H1 (cell line): ENCODE data around the gene TSC1.

Source experiments
- EP300 ChIP-seq, 2 experiments: IDR thresholded peaks; 1 replicate in 1 of 2; 2 replicates in 1 of 2; pipeline ENCODE4 v1.6.1; 2011 to 2012; ENCODE audit warnings: low read depth in 2 of 2, low read length in 2 of 2, mild to moderate bottlenecking in 2 of 2, borderline replicate concordance in 1 of 2, inconsistent platforms in 1 of 2, moderate library complexity in 1 of 2
- POLR2AphosphoS5 ChIP-seq: IDR thresholded peaks from 2 replicates; pipeline ENCODE4 v1.6.1; 2011; ENCODE audit warnings: low read depth, low read length
- TCF12 ChIP-seq: IDR thresholded peaks from 2 replicates; pipeline ENCODE4 v1.6.1; 2011; ENCODE audit warnings: low read depth, mild to moderate bottlenecking, low read length
- TF ChIP-seq, protein P1 (sequence below), 3 experiments: IDR thresholded peaks; 1 replicate in 2 of 3; 2 replicates in 1 of 3; pipeline versions ENCODE4 v1.5.1 to v1.6.1; 2011; ENCODE audit warnings: low read length in 3 of 3, mild to moderate bottlenecking in 3 of 3, inconsistent platforms in 2 of 3, low read depth in 1 of 3, moderate library complexity in 1 of 3; ENCODE audit not compliant: insufficient read depth in 1 of 3; ENCODE audit errors: control extremely low read depth in 1 of 3

DNA sequence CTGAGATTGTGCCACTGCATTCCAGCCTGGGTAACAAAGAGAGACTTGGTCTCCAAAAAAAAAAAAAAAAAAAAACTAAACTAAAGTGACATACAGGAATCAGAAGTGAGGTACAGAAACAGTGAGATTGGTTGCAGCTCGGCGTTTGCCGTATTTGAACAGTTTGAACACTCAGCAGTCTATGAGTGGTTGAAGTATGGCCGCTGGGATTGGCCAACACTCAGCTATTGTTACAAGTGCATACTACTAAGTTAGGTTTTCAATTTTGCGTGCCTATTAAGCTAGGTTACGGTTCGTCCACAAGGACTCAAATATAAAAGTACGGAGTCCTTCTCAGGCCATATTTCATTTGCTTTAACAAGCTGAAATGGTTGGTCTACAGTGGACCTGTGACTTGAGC lies 3.3 kb upstream of the TSC1 start:
- TF ChIP-seq, protein P1, sequence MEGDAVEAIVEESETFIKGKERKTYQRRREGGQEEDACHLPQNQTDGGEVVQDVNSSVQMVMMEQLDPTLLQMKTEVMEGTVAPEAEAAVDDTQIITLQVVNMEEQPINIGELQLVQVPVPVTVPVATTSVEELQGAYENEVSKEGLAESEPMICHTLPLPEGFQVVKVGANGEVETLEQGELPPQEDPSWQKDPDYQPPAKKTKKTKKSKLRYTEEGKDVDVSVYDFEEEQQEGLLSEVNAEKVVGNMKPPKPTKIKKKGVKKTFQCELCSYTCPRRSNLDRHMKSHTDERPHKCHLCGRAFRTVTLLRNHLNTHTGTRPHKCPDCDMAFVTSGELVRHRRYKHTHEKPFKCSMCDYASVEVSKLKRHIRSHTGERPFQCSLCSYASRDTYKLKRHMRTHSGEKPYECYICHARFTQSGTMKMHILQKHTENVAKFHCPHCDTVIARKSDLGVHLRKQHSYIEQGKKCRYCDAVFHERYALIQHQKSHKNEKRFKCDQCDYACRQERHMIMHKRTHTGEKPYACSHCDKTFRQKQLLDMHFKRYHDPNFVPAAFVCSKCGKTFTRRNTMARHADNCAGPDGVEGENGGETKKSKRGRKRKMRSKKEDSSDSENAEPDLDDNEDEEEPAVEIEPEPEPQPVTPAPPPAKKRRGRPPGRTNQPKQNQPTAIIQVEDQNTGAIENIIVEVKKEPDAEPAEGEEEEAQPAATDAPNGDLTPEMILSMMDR (IDR thresholded peaks at IDR 0.05; ENCODE audit: control extremely low read depth in 1 of 3, insufficient read depth in 1 of 3, low read depth in 1 of 3, low read length in 3 of 3) = no peak
- TF ChIP-seq POLR2AphosphoS5 = no peak
- TF ChIP-seq EP300 (IDR thresholded peaks at IDR 0.05; ENCODE audit: borderline replicate concordance in 1 of 2, low read depth in 2 of 2, low read length in 2 of 2) = no peak
- TF ChIP-seq TCF12 = no peak
